ENCODE data around the gene HERC6.

GRCh38 chr4:88390128-88390527 is 11.5 kb downstream of the HERC6 start:
- no peak for TF ChIP-seq CTCF (IDR thresholded peaks at IDR 0.05)
- TF ChIP-seq POLR2A (IDR thresholded peaks at IDR 0.05), result no peak
